Measurements from ENCODE around the gene CYTH2.

Gene CYTH2

DNA sequence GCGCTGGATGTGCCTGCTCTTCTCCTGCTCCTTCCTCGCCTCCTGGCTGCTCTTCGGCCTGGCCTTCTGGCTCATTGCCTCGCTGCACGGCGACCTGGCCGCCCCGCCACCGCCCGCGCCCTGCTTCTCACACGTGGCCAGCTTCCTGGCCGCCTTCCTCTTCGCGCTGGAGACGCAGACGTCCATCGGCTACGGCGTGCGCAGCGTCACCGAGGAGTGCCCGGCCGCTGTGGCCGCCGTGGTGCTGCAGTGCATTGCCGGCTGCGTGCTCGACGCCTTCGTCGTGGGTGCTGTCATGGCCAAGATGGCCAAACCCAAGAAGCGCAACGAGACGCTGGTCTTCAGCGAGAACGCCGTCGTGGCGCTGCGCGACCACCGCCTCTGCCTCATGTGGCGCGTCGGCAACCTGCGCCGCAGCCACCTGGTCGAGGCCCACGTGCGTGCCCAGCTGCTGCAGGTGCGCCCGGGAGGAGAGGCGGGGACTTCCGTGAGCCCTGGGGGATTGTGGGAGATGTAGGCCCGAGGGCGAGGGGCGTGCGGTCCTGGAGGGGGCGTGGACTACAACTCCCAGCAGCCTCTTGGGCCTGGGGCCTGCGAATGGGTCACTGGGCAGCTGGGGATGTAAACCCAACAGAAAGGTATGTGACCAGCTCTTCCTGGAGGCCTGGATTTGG is 7.0 kb upstream of the CYTH2 start:
- Histone ChIP-seq H3K27me3 (ENCODE audit: low read depth) (no peaks in the 10 kb centered on the region), H3K4me1 (peaks cover 11% of the 10 kb centered on the region), H3K36me3 (replicated peaks) (peaks cover 13% of the 10 kb centered on the region), H3K4me3 (no peak overlapping the region), H3K9me3 (no peaks in the 10 kb centered on the region)
- in situ Hi-C loops (cut with MboI; ENCODE audit: low sequenced_read_pairs) = no loop called here
- peak in 1 of 2 experiments; percentile 57 for DNase-seq (ENCODE audit: low spot score in 2 of 2)

DNA sequence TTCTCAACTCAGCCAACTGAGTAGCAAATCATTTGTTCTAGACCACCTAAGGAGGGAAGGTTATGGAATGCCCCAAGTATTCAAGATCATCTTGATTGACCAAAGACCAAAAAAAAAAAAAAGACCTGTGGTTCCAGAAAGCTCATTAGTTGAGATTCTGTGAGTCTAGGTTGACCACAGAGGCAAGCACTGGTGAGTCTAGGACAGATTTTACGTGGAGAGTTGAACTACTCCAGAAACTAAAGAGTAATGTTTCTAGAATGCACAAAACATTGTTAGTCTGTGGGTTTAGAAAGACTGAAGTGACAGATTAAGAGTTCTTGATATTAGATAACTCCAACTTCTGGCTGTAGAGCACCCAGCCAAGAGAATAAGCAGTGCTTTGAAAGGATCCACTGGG is 4.0 kb upstream of the CYTH2 start:
- in situ Hi-C loops (cut with MboI; ENCODE audit: low sequenced_read_pairs) = no loop called here
- H3K4me1 ChIP-seq = peaks cover 3% of the 10 kb centered on the region
- H3K27me3 ChIP-seq (ENCODE audit: low read depth) = no peaks in the 10 kb centered on the region
- no peak overlapping the region for H3K4me3 ChIP-seq
- H3K36me3 ChIP-seq (replicated peaks) = peaks cover 12% of the 10 kb centered on the region
- DNase-seq (ENCODE audit: low spot score in 2 of 2) = no peak
- H3K9me3 ChIP-seq = no peaks in the 10 kb centered on the region

DNA sequence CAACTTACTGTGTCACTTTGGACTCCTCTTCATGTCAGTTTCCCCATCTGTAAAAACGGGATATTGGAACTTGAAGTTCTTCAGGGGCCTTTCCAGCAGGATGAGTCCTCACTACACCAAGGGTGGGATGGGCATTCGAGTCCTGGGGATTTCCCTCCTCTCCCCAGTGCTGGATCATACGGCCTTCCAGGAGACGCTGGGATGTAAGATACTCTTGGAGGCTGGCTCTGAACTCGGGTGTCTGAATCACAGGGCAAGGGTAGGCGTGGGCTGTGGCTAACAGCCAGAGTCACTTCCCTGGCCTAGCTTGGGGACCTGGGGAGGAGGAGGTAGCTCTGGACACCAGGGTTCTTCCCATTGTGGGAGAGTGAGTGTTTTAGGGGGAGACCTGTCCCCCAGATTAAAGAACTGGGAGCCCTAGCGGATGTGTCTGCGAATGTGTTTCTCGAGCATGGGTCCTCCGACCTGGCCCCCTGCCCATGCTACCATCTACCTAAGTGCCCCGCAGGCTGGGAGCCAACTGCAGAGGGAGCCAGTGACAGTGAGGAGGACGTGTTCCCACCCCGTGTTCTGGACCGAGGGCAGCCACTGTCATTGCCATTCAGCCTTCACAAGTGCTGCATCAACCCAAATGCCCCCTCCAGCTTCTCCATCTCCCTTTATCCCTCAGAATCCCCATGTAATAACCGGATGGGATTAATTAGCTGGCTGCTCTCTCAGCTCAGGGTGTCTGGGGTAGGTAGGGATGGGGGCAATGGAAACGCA is 2.4 kb upstream of the CYTH2 start:
- Histone ChIP-seq H3K9me3 (no peaks in the 10 kb centered on the region), H3K4me3 (no peak overlapping the region), H3K4me1 (peaks cover 3% of the 10 kb centered on the region), H3K36me3 (replicated peaks) (peaks cover 26% of the 10 kb centered on the region), H3K27me3 (ENCODE audit: low read depth) (no peaks in the 10 kb centered on the region)
- no peak for DNase-seq (ENCODE audit: low spot score in 2 of 2)
- in situ Hi-C loops (cut with MboI; ENCODE audit: low sequenced_read_pairs) = no loop called here

DNA sequence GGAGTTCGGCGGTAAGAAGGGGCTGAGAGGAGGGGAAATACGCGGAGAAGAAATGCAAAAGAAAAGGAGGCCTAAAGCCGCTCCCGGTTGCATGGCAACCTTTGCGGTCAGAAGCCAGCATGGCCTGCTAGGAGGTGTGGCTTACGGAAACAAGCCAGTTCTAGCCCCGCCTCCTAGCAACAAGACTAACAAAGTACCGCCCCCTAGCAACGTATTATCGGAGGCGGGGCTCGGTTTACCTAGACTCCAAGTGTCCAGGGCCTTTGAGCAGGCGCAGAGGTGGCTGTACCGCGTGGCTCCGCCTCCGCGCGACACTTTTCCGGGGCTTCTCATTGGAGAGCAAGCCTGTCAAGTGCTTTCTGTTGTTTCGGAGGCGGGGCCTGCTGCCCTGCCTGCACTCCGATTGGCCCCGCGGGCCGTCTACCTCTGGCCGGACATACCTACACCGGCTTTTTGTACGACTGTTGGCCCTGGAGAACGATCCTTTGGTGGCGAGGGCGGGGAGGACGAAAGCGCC is 339 bp upstream of the CYTH2 start:
- Histone ChIP-seq H3K4me1 (peaks cover 3% of the 10 kb centered on the region), H3K9me3 (no peaks in the 10 kb centered on the region), H3K27me3 (ENCODE audit: low read depth) (no peaks in the 10 kb centered on the region), H3K36me3 (replicated peaks) (peaks cover 38% of the 10 kb centered on the region), H3K4me3 (peak overlapping the region; percentile 93)
- in situ Hi-C loops (cut with MboI; ENCODE audit: low sequenced_read_pairs) = no loop called here
- peak; percentile 99 to 100 for DNase-seq (ENCODE audit: low spot score in 2 of 2)

DNA sequence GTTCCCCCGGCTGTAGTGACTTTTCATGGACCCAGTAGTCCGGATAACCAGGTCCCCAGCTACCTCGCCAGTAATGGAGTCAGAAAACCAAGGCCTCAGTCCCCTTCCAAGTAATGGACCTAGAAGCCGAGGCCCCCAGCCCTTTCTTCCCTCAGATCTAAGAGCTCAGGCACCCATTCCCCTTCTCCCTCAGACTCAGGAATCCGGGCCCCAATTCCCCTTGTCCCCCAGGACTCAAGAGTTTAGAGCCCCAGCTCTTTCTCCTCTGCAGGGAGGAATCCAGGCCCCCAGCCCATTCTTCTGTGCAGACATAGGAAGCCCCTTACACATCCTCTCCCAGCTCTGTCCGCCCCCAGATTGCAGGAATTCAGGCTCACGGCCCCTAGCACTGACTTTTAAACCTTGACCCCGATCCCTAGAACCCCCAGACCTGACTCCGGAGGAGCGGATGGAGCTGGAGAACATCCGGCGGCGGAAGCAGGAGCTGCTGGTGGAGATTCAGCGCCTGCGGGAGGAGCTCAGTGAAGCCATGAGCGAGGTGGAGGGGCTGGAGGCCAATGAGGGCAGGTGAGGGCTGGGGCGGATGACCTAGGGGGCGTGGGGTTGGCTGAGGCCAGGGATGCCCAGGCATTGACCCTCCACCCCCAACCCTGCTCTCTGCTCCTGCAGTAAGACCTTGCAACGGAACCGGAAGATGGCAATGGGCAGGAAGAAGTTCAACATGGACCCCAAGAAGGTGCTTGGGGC is 938 bp downstream of the CYTH2 start:
- no peaks in the 10 kb centered on the region for H3K9me3 ChIP-seq
- peaks cover 3% of the 10 kb centered on the region for H3K4me1 ChIP-seq
- no peak for DNase-seq (ENCODE audit: low spot score in 2 of 2)
- H3K4me3 ChIP-seq = peak overlapping the region; percentile 93
- peaks cover 51% of the 10 kb centered on the region for H3K36me3 ChIP-seq (replicated peaks)
- in situ Hi-C loops (cut with MboI; ENCODE audit: low sequenced_read_pairs) = no loop called here
- H3K27me3 ChIP-seq (ENCODE audit: low read depth) = no peaks in the 10 kb centered on the region

DNA sequence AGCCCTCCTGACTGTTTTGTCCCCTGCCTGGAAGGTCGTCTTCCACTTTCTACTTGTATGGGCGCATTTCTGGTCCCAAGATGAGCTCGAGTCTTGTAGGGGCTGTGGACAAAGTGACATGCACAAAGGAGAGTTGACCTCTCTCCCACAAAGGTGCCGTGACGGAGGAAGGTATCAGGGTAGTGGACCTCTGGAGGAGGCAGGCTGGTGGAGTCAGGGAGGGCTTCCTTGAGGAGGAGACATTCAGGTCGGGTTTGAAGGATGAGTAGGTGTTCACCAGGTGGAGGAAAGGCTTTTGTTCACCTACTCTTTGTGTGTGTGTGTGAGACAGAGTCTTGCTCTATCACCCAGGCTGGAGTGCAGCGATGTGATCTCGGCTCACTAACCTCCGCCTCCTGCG is 1.7 kb downstream of the CYTH2 start:
- DNase-seq (ENCODE audit: low spot score in 2 of 2) = no peak
- no peaks in the 10 kb centered on the region for H3K27me3 ChIP-seq (ENCODE audit: low read depth)
- H3K9me3 ChIP-seq = no peaks in the 10 kb centered on the region
- no peak overlapping the region for H3K4me3 ChIP-seq
- H3K36me3 ChIP-seq (replicated peaks) = peaks cover 58% of the 10 kb centered on the region
- in situ Hi-C loops (cut with MboI; ENCODE audit: low sequenced_read_pairs) = no loop called here
- peaks cover 3% of the 10 kb centered on the region for H3K4me1 ChIP-seq

DNA sequence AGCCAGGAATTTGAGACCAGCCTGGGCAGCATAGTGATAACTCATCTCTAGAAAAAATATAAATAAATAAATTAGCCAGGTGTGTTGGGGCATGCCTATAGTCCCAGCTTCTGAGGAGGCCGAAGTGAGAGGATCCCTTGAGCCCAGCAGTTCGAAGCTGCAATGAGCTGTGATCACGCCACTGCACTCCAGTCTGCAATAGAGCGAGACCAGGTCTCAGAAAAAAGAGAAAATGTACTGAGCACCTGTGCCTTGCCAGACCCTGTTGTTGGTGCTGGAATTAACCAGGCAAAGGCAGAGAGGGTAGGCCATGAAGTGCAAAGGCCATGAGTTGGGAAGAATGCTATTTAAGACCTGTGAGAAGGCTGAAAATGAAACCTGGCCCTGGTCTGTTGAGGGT is 2.7 kb downstream of the CYTH2 start:
- H3K4me3 ChIP-seq = no peak overlapping the region
- no peak for DNase-seq (ENCODE audit: low spot score in 2 of 2)
- H3K36me3 ChIP-seq (replicated peaks) = peaks cover 66% of the 10 kb centered on the region
- no peaks in the 10 kb centered on the region for H3K27me3 ChIP-seq (ENCODE audit: low read depth)
- peaks cover 3% of the 10 kb centered on the region for H3K4me1 ChIP-seq
- no peaks in the 10 kb centered on the region for H3K9me3 ChIP-seq
- in situ Hi-C loops (cut with MboI; ENCODE audit: low sequenced_read_pairs) = no loop called here

DNA sequence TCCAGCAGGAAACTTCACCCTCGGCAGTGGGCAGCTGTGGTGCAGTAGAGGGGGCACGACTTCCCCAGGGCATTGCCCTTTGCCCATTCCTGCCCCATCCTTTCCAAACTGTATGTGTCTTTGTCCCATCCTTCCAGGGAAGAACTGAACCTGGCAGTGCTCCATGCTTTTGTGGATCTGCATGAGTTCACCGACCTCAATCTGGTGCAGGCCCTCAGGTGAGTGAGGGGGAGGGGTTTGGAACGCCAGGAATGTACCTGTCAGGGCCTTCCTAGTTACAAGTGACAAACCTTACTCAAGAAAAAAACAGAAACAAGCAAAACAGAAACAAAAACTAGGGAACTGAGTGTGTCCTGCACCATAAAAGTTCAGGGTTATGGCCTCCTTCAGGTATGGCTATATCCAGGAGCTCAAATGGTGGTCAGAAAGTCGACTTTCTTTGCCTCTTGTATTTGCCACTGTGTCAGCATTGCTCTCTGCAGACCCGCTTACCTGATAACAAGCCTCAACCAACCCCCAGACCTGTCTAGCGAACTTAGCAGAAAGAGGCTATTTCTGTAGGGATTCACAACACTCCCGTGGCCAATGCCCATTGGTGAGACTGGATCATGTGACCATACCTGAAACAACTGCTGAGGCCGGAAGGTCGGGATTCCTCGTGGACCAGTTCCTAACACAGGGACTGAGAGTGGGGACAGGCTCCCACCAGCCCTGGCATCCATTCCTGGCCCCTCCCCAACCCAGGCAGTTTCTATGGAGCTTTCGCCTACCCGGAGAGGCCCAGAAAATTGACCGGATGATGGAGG is 4.2 kb downstream of the CYTH2 start:
- in situ Hi-C loops (cut with MboI; ENCODE audit: low sequenced_read_pairs) = no loop called here
- H3K4me3 ChIP-seq = no peak overlapping the region

DNA sequence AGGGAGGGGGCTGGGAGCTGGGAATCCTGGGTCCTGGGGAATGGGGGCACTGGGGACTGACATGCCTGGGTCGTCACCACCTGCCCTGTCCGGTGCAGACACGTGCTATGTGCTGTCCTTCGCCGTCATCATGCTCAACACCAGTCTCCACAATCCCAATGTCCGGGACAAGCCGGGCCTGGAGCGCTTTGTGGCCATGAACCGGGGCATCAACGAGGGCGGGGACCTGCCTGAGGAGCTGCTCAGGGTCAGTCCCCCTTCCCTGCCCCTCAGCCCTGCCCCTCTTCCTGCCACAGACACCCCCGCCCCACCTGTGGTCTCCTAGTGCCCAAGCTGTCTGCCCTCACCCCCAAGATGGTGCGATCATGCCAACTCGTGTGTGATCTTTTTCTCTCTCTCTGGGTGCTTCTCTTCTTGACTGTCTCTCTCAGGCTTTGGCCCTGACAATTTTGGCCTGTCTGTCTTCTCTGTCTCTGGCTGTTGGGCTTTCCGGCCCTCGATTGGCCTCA is 5.0 kb downstream of the CYTH2 start:
- no peaks in the 10 kb centered on the region for H3K27me3 ChIP-seq (ENCODE audit: low read depth)
- no peaks in the 10 kb centered on the region; the same call in 1 of the 2 replicates for H3K4me1 ChIP-seq
- H3K36me3 ChIP-seq (replicated peaks) = peaks cover 83% of the 10 kb centered on the region
- H3K4me3 ChIP-seq = no peak overlapping the region
- no peak for DNase-seq (ENCODE audit: low spot score in 2 of 2)
- H3K9me3 ChIP-seq = no peaks in the 10 kb centered on the region
- in situ Hi-C loops (cut with MboI; ENCODE audit: low sequenced_read_pairs) = no loop called here

More for the DNA sequence above, 4.2 kb downstream of the CYTH2 start:
- no peaks in the 10 kb centered on the region; the same call in none of the 2 replicates for H3K4me1 ChIP-seq
- H3K27me3 ChIP-seq (ENCODE audit: low read depth) = no peaks in the 10 kb centered on the region
- DNase-seq (ENCODE audit: low spot score in 2 of 2) = no peak
- H3K36me3 ChIP-seq (replicated peaks) = peaks cover 81% of the 10 kb centered on the region
- no peaks in the 10 kb centered on the region for H3K9me3 ChIP-seq

DNA sequence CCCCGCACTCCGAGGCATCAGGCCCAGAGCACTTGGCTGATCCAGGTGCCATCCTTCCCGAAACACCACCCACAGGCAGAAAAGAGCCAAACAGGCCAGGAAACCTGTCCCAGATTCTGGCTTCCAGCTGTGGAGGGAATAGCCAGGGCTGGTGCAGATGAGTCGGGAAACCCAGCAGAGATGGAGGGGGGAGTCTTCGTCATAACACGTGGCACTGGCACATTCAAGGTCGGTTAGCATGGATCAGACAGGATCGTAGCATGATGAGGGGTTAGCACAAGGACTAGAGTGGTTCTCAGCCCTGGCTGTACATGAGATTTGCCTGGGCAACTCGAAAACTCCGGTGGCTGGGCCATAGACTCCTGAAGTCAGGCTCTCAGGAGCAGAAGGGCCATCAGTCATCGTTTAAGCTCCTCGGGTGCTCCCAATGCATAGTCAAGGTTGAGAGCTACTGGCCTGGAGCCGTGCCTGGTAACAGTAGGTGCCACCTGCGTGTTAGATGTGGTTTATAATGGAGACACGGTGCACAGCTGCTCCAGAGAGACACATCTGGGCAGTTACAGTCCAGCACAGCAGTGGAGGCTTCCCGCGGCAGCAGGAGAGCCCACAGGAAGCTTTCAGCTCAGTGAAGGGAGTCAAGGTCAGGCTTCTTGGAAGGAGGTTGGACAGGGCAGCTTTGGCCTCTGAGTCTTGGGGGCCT is 6.3 kb downstream of the CYTH2 start:
- H3K4me3 ChIP-seq = no peak overlapping the region
- H3K4me1 ChIP-seq = no peaks in the 10 kb centered on the region
- peaks cover 87% of the 10 kb centered on the region for H3K36me3 ChIP-seq (replicated peaks)
- in situ Hi-C loops (cut with MboI; ENCODE audit: low sequenced_read_pairs) = no loop called here
- H3K9me3 ChIP-seq = no peaks in the 10 kb centered on the region
- no peak for DNase-seq (ENCODE audit: low spot score in 2 of 2)
- no peaks in the 10 kb centered on the region for H3K27me3 ChIP-seq (ENCODE audit: low read depth)

DNA sequence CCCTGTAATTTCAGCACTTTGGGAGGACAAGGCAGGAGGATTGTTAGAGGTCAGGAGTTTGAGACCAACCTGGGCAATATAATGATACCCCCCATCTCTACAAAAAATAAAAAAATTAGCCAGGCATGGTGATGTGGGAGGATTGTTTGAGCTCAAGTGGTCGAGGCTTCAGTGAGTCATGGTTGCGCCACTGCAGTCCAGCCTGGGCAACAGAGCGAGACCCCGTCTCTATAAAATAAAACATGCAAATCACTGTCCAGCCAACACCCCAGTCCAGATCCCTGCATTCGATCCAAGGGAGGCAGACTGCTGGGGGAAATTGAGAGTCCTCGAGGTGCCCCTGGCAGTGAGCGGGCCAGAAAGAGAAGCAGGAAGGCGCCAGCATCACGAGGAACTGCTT is 7.0 kb downstream of the CYTH2 start:
- H3K27me3 ChIP-seq (ENCODE audit: low read depth) = no peaks in the 10 kb centered on the region
- H3K4me3 ChIP-seq = no peak overlapping the region
- in situ Hi-C loops (cut with MboI; ENCODE audit: low sequenced_read_pairs) = no loop called here
- no peaks in the 10 kb centered on the region for H3K4me1 ChIP-seq
- no peaks in the 10 kb centered on the region for H3K9me3 ChIP-seq
- peaks cover 81% of the 10 kb centered on the region for H3K36me3 ChIP-seq (replicated peaks)
- no peak for DNase-seq (ENCODE audit: low spot score in 2 of 2)

DNA sequence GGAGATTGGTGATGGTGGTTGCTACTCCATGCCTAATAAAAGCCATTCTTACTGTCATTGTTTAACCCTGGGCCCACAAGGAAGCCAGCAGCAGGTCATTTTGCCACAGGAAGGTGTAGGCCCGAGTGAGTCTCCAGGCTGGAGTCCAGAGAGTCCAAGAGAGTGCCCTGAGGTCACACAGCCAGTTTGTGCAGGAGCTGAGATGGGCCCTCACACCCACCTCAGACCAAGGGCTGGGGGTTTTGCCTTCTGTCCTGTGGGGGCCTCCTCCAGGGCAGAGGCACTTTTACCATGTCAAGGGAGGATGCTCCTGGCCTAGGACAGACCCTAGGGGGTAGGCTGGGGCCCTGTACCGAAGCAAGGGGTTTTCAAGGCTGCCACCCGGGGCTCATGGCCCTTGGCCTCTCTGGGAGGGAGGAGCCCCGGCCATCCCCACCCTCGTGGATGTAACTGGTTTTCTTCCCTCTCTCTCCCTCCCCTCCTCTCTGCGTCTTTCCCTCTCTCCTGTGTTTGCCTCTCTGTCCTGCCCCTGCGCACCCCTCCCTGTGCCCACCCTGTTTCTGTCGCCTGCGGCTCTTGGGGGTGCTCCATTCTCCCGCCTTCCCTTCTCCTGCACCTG is 8.0 kb downstream of the CYTH2 start:
- in situ Hi-C loops (cut with MboI; ENCODE audit: low sequenced_read_pairs) = no loop called here
- Histone ChIP-seq H3K36me3 (replicated peaks) (peaks cover 74% of the 10 kb centered on the region), H3K27me3 (ENCODE audit: low read depth) (no peaks in the 10 kb centered on the region), H3K4me3 (no peak overlapping the region), H3K9me3 (no peaks in the 10 kb centered on the region), H3K4me1 (no peaks in the 10 kb centered on the region)
- DNase-seq (ENCODE audit: low spot score in 2 of 2) = no peak
